Nephron progenitor cell (in vitro differentiated cells): ENCODE results near the gene CPXM2.

Experiments used
- DNase-seq: peaks from one replicate; pipeline ENCODE4 v3.0.0; 2021
- H3K27ac Mint-ChIP-seq: 2 replicates; pipeline ENCODE4 v1.8.0; 2021; ENCODE audit warnings: mild to moderate bottlenecking, moderate library complexity, mixed read lengths
- H3K27me3 Mint-ChIP-seq: 2 replicates; pipeline ENCODE4 v1.8.0; 2021; ENCODE audit warnings: mild to moderate bottlenecking, low read depth, mixed read lengths; ENCODE audit not compliant: poor library complexity
- H3K36me3 Mint-ChIP-seq: 2 replicates; pipeline ENCODE4 v1.8.0; 2021; ENCODE audit warnings: low read depth, mixed read lengths
- H3K4me1 Mint-ChIP-seq: 2 replicates; pipeline ENCODE4 v1.8.0; 2021; ENCODE audit warnings: mixed read lengths
- H3K4me3 Mint-ChIP-seq: 2 replicates; pipeline ENCODE4 v1.8.0; 2021; ENCODE audit warnings: mild to moderate bottlenecking, moderate library complexity, mixed read lengths
- H3K9me3 Mint-ChIP-seq: 2 replicates; pipeline ENCODE4 v1.8.0; 2021; ENCODE audit warnings: mild to moderate bottlenecking, moderate library complexity, mixed read lengths
- CTCF ChIP-seq: fragments of 200-600 bp; sonication (generic); IDR thresholded peaks from 2 replicates; pipeline ENCODE4 v1.5.0; 2021; ENCODE audit warnings: antibody characterized with exemption

CPXM2 gene

DNA sequence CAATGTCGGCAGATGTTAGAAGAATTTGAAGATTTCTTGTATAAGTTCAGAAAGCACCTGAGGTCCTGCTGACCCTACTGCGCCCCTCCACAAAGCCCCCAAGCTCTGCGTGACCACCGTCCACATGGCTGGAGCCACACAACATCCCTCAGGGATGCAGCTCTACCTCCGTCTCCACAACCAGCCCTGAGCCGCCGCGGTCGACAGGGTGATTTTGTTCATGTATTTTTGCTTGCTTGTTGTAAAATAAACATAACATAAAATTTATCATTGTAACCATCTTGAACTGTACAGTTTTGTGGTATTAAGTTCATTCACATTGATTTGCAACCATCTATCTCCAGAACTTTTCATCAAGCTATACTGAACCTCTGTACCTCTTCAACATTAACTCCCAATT lies 50.5 kb downstream of the CPXM2 start:
- H3K27ac Mint-ChIP-seq, result no peak overlapping the region
- H3K4me3 Mint-ChIP-seq, result no peak overlapping the region
- H3K27me3 Mint-ChIP-seq, result peaks cover 31% of the 10 kb centered on the region
- TF ChIP-seq CTCF, result no peak
- no peaks in the 10 kb centered on the region for H3K4me1 Mint-ChIP-seq
- peaks cover 16% of the 10 kb centered on the region for H3K9me3 Mint-ChIP-seq
- peaks cover 6% of the 10 kb centered on the region for H3K36me3 Mint-ChIP-seq
- DNase-seq, result no peak

DNA sequence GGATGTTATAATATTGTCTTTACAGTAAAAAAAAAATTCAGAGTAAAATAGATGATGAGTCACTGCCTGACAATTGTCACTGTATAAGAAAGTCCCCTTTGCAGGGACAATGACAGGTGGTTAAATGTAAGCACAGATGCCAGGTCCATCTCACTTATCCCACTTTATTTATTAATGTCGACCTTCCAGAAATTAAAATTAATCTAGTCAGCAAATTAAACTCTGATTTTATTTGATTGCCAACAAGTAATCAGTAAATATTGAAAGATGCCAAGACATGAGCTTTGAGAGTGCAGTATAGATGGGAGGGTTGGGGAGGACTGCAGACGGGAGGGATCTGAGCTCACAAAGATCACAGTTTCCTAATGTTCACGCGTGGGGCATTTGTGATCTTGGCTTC lies 50.9 kb downstream of the CPXM2 start:
- Mint-ChIP-seq H3K9me3 (peaks cover 15% of the 10 kb centered on the region), H3K27me3 (peaks cover 33% of the 10 kb centered on the region), H3K36me3 (peaks cover 6% of the 10 kb centered on the region), H3K4me3 (no peak overlapping the region), H3K27ac (no peak overlapping the region), H3K4me1 (no peaks in the 10 kb centered on the region)
- DNase-seq, result no peak
- TF ChIP-seq CTCF, result no peak

DNA sequence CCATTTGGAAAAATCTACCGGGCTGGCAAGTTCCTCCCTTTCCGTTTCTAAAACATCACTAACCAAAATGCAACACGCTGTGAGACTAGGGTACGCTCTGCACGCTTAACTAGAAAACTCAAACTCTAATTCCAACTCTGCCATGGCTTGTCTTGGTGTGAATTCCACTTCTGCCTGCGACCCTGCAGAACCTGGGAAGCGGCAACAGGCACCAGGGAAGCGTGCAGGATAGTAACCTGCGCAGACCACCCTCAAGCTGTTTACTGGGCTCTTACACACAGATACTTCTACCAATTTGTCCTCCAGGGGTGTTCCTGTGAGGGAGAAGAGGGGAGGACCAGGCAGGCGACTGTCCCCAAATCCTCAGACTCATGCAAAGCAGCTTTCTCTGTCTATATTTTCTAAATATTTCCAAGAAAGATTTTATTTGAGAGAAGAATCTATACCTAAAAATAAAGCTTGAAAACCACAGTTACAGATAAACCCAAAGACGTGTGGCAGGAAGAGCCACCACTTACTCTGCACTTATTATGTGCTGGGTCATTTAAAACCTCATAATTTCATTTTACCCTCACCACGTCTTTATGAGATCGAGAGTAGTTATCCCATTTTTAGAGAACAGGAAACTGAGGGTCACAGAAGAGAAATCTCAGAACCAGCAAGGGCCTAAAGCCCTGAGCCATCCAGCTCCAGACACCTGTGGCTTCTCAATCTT lies 52.9 kb downstream of the CPXM2 start:
- Mint-ChIP-seq H3K27me3 (peaks cover 32% of the 10 kb centered on the region), H3K4me3 (no peak overlapping the region), H3K9me3 (no peaks in the 10 kb centered on the region), H3K36me3 (no peaks in the 10 kb centered on the region), H3K4me1 (peaks cover 11% of the 10 kb centered on the region), H3K27ac (no peak overlapping the region)
- DNase-seq, result no peak
- no peak for TF ChIP-seq CTCF

DNA sequence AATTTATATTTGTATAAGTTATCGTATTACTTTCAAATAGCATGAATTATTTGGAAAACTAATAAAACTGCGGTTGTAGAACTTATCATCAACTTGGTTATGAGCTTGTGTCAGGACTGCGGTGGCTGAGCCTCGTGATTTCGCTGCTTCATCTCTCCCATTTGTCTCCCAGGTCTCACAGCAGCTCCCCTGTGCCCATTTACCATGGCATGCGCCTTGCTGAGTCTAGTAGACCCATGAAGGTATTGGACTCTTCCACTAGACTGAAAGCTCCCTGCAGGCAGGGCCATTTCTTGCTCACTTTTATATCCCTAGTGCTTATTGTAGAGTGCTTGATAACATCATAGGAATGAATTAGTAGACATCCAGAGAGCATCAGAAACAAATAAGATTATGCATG lies 53.9 kb downstream of the CPXM2 start:
- no peak overlapping the region for H3K27ac Mint-ChIP-seq
- no peak for TF ChIP-seq CTCF
- no peaks in the 10 kb centered on the region for H3K9me3 Mint-ChIP-seq
- peaks cover 35% of the 10 kb centered on the region for H3K27me3 Mint-ChIP-seq
- H3K36me3 Mint-ChIP-seq, result no peaks in the 10 kb centered on the region
- DNase-seq, result no peak
- peaks cover 11% of the 10 kb centered on the region for H3K4me1 Mint-ChIP-seq
- H3K4me3 Mint-ChIP-seq, result no peak overlapping the region

DNA sequence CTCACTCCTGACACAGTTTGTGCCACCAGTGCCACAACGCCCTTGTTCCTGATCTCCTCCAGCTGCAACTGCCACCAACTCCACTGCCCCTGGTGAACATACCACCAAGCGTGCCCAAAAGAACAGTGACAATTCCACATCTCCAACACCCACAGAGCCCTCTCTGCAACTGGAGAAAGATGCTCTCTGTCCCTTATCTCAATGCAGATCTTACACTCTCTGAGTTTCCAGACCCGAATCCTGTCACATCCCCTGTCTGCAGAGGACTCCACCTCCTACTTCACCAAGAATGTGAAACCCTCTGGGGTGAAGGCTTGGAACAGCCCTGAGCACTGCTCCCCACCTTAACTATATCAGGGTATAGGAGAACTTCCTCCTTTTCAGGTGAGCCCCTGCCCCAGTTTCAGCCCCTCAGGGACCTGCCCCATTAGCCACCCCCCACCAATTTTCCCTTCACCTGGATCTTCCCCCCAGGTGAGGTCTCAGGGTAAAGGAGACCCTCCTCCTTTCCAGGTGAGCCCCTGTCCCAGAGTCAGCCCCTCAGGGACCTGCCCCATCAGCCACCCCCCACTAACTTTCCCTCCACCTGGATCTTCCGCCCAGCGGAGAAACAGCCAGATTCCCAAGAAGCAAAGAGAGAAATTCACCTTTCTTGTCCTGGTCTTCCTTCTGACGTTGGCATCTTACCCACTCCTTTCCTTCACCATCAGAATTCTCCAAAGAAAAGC lies 55.0 kb downstream of the CPXM2 start:
- Mint-ChIP-seq H3K36me3 (no peaks in the 10 kb centered on the region), H3K9me3 (no peaks in the 10 kb centered on the region), H3K27ac (no peak overlapping the region), H3K4me3 (no peak overlapping the region), H3K27me3 (peaks cover 30% of the 10 kb centered on the region), H3K4me1 (peaks cover 11% of the 10 kb centered on the region)
- DNase-seq, result no peak
- TF ChIP-seq CTCF, result no peak

DNA sequence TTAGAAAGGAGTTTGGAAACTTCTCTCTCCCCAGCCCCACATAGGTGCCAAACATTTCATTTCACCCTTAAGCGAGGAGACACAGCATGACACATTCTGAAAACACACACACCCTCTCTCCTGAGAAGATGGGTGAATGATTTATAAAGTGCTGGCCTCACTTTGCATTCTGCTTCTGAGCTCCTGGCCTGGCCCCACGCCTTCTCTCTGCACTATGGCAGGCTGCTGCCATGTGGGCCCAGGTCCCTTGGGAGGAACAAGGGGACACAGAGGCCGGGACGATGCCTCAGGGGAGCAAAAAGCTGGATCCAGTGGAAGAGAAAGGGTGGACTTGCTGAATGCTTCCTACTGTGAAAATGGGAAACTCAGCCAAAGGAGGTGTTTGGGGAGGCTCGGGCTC lies 56.0 kb downstream of the CPXM2 start:
- DNase-seq, result no peak
- no peak overlapping the region for H3K27ac Mint-ChIP-seq
- no peaks in the 10 kb centered on the region for H3K36me3 Mint-ChIP-seq
- no peak overlapping the region for H3K4me3 Mint-ChIP-seq
- H3K9me3 Mint-ChIP-seq, result no peaks in the 10 kb centered on the region
- no peak for TF ChIP-seq CTCF
- peaks cover 11% of the 10 kb centered on the region for H3K4me1 Mint-ChIP-seq
- H3K27me3 Mint-ChIP-seq, result peaks cover 28% of the 10 kb centered on the region
